WI38 (cell line): ENCODE measurements around the gene TRIM71.

Experiments
- H3K4me3 ChIP-seq: 2 replicates; pipeline ENCODE4 v1.5.1; 2011; ENCODE audit warnings: low read depth, mild to moderate bottlenecking, control low read depth, low read length
- CTCF ChIP-seq: IDR thresholded peaks from 2 replicates; pipeline ENCODE4 v1.5.1; 2012; ENCODE audit warnings: low read depth, mild to moderate bottlenecking, control low read depth, low read length

TRIM71 gene

GRCh38 chr3:32877598-32877997 lies 59.8 kb downstream of the TRIM71 start:
- H3K4me3 ChIP-seq, result no peak overlapping the region
- no peak for TF ChIP-seq CTCF

GRCh38 chr3:32880225-32880624 lies 62.4 kb downstream of the TRIM71 start:
- TF ChIP-seq CTCF, result no peak
- H3K4me3 ChIP-seq, result no peak overlapping the region

- no peak for TF ChIP-seq CTCF
- no peak overlapping the region for H3K4me3 ChIP-seq
Measured at GRCh38 chr3:32881624-32882023, 63.8 kb downstream of the TRIM71 start.

GRCh38 chr3:32882189-32882588 lies 64.4 kb downstream of the TRIM71 start:
- no peak overlapping the region for H3K4me3 ChIP-seq
- TF ChIP-seq CTCF, result no peak

- no peak overlapping the region for H3K4me3 ChIP-seq
- no peak for TF ChIP-seq CTCF
Measured at GRCh38 chr3:32882603-32883025, 64.8 kb downstream of the TRIM71 start.

GRCh38 chr3:32883817-32884216 lies 66.0 kb downstream of the TRIM71 start:
- no peak overlapping the region for H3K4me3 ChIP-seq
- TF ChIP-seq CTCF, result no peak

GRCh38 chr3:32884591-32884990 lies 66.8 kb downstream of the TRIM71 start:
- TF ChIP-seq CTCF, result no peak

More at GRCh38 chr3:32884591-32884990, 66.8 kb downstream of the TRIM71 start:
- no peak overlapping the region for H3K4me3 ChIP-seq
